K562 (cell line): ENCODE data around the gene CAMK1D. TPM values are rescaled to one million over a fixed set of nuclear protein-coding genes. Genes with fewer than 3 reads are reported as not detected.

Source experiments
- ATAC-seq: fragments of 200-7000 bp; cut with Tn5 transposase; 3 replicates; pipeline ENCODE4 v1.9.1; 2020; ENCODE audit warnings: moderate library complexity
- BruUV-seq: library from RNA; stranded (reverse); fragments of 400-500 nt; replicated peaks from 2 replicates; lab custom pipeline; 2021; lab: Mats Ljungman, UMichigan
- CTCF ChIA-PET: fragments of 300-600 bp; formaldehyde crosslinking; extraction: SDS; loops from one replicate; lab custom pipeline; 2021; ENCODE audit warnings: low intra/inter-chr PET ratio; lab: Yijun Ruan, JAX
- POLR2A ChIA-PET: fragments of 300-600, 350-650 bp; sonication (Branson Sonifier 250); formaldehyde crosslinking; extraction: SDS; loops from one replicate; lab custom pipeline; 2021; ENCODE audit warnings: antibody characterized with exemption, inconsistent platforms; lab: Yijun Ruan, JAX
- DNase-seq, 4 experiments: peaks; one replicate each; pipeline versions ENCODE4 v3.0.0 to v3.0.0-alpha.2; 2011 to 2018; ENCODE audit warnings: low spot score in 3 of 4, mixed read lengths in 3 of 4; ENCODE audit errors: extremely low read depth in 1 of 4
- FAIRE-seq: peaks from 2 replicates; lab custom pipeline; 2011; peaks lifted over from hg19 to GRCh38; lab: Jason Lieb, UNC
- H2AFZ ChIP-seq: 2 replicates; pipeline ENCODE4 v1.6.0; 2011; ENCODE audit warnings: low read depth, low read length, control low read depth, inconsistent platforms
- H3K27ac ChIP-seq: fragments of 200-600 bp; 3 replicates; pipeline ENCODE4 v1.8.0; 2011; ENCODE audit warnings: low read depth, mild to moderate bottlenecking, control low read depth, inconsistent platforms, low read length, moderate library complexity, mixed read lengths; ENCODE audit errors: extremely low read depth
- H3K27me3 ChIP-seq, 2 experiments: fragments of 300-600 bp in 1 of 2; 2 replicates in 1 of 2; 3 replicates in 1 of 2; pipeline versions ENCODE4 v1.6.0 to v1.8.0; 2011; ENCODE audit warnings: inconsistent platforms in 2 of 2, low read length in 2 of 2, mild to moderate bottlenecking in 1 of 2, mixed read lengths in 1 of 2, moderate library complexity in 1 of 2; ENCODE audit not compliant: control insufficient read depth in 2 of 2, insufficient read depth in 2 of 2
- H3K36me3 ChIP-seq: fragments of 300-600 bp; 3 replicates; pipeline ENCODE4 v1.8.0; 2011; ENCODE audit warnings: mild to moderate bottlenecking, low read length, inconsistent platforms; ENCODE audit not compliant: control insufficient read depth, insufficient read depth
- H3K4me1 ChIP-seq, 2 experiments: fragments of 200-600 bp in 1 of 2; replicated peaks in 1 of 2; 2 replicates in 1 of 2; 3 replicates in 1 of 2; pipeline versions ENCODE4 v1.5.1 to v1.8.0; 2011; ENCODE audit warnings: inconsistent platforms in 2 of 2, low read length in 2 of 2, mild to moderate bottlenecking in 1 of 2, mixed read lengths in 1 of 2, moderate library complexity in 1 of 2; ENCODE audit not compliant: control insufficient read depth in 2 of 2, insufficient read depth in 2 of 2
- H3K4me2 ChIP-seq: 2 replicates; pipeline ENCODE4 v1.6.1; 2011; ENCODE audit warnings: low read length, control low read depth, inconsistent platforms, mixed read lengths; ENCODE audit not compliant: insufficient read depth
- H3K4me3 ChIP-seq: fragments of 200-600 bp; sonication (generic), shearing (Covaris generic); 2 replicates; pipeline ENCODE4 v1.5.1; 2016; ENCODE audit warnings: control low read depth, inconsistent platforms
- H3K79me2 ChIP-seq: fragments of 200-600 bp; 3 replicates; pipeline ENCODE4 v1.8.0; 2011; ENCODE audit warnings: low read length, inconsistent platforms; ENCODE audit not compliant: control insufficient read depth, insufficient read depth
- H3K9ac ChIP-seq, 2 experiments: 2 replicates each; pipeline versions ENCODE4 v1.6.0 to v1.6.1; 2011; ENCODE audit warnings: low read depth in 2 of 2, low read length in 2 of 2, control low read depth in 1 of 2, inconsistent platforms in 1 of 2, mild to moderate bottlenecking in 1 of 2, mixed read lengths in 1 of 2; ENCODE audit not compliant: insufficient read depth in 1 of 2
- H3K9me1 ChIP-seq: one replicate; pipeline ENCODE4 v1.6.0; 2011; ENCODE audit warnings: inconsistent platforms, mild to moderate bottlenecking, low read length, moderate library complexity; ENCODE audit not compliant: control insufficient read depth, insufficient read depth
- H3K9me3 ChIP-seq: replicated peaks from 2 replicates; pipeline ENCODE4 v1.5.1; 2011; ENCODE audit warnings: low read depth, low read length, inconsistent platforms; ENCODE audit not compliant: control insufficient read depth, insufficient read depth
- H4K20me1 ChIP-seq: replicated peaks from 2 replicates; pipeline ENCODE4 v1.6.1; 2011; ENCODE audit warnings: low read length, inconsistent platforms, mixed read lengths; ENCODE audit not compliant: control insufficient read depth, insufficient read depth
- CBFB ChIP-seq: sonication (generic); formaldehyde crosslinking; IDR thresholded peaks from 2 replicates; pipeline ENCODE4 v1.4.0; 2020; ENCODE audit warnings: mild to moderate bottlenecking, missing genetic modification reagents
- CCNT2 ChIP-seq: IDR thresholded peaks from 2 replicates; pipeline ENCODE4 v1.6.1; 2011; ENCODE audit warnings: borderline replicate concordance, low read depth, mild to moderate bottlenecking, moderate library complexity, mixed read lengths, low read length; ENCODE audit not compliant: insufficient read length; ENCODE audit errors: extremely low read depth
- ETV1 ChIP-seq: fragments of 450-650 bp; conservative IDR thresholded peaks from 2 replicates; pipeline ENCODE4 v1.6.1; 2016; ENCODE audit warnings: missing genetic modification characterization, control low read depth, low read depth, missing compliant biosample characterization
- FOXK2 ChIP-seq, 2 experiments: fragments of 450-650 bp; IDR thresholded peaks in 1 of 2; conservative IDR thresholded peaks in 1 of 2; 2 replicates each; pipeline ENCODE4 v1.6.1; 2016; ENCODE audit warnings: low read depth in 2 of 2, mild to moderate bottlenecking in 1 of 2
- HCFC1 ChIP-seq: IDR thresholded peaks from 2 replicates; pipeline ENCODE4 v1.6.1; 2012; ENCODE audit warnings: low read depth, low read length, improper control_type of control experiment
- LARP7 ChIP-seq: fragments of 450-650 bp; IDR thresholded peaks from 2 replicates; pipeline ENCODE4 v1.6.1; 2016
- NR2C1 ChIP-seq, 2 experiments: fragments of 450-650 bp; IDR thresholded peaks; 2 replicates each; pipeline ENCODE4 v1.6.1; 2017; ENCODE audit warnings: mild to moderate bottlenecking in 2 of 2, antibody characterized with exemption in 1 of 2, inconsistent platforms in 1 of 2, missing compliant biosample characterization in 1 of 2, missing genetic modification characterization in 1 of 2
- NR2C2 ChIP-seq, 2 experiments: fragments of 200-800 bp in 1 of 2; sonication (Bioruptor generic) in 1 of 2; sonication (generic) in 1 of 2; formaldehyde crosslinking in 1 of 2; IDR thresholded peaks; 2 replicates each; pipeline versions ENCODE4 v1.6.1 to v1.8.0; 2016 to 2022; ENCODE audit warnings: mild to moderate bottlenecking in 1 of 2, missing compliant biosample characterization in 1 of 2, missing genetic modification characterization in 1 of 2, missing genetic modification reagents in 1 of 2
- RAD21 ChIP-seq, 2 experiments: fragments of 250-450 bp in 1 of 2; fragments of 450-650 bp in 1 of 2; sonication (Bioruptor Pico) in 1 of 2; formaldehyde crosslinking in 1 of 2; IDR thresholded peaks in 1 of 2; conservative IDR thresholded peaks in 1 of 2; 2 replicates each; pipeline versions ENCODE4 v1.4.0 to v1.8.0; 2020 to 2022; ENCODE audit warnings: mild to moderate bottlenecking in 2 of 2, moderate library complexity in 1 of 2
- TCF15 ChIP-seq: fragments of 250-450 bp; sonication (Bioruptor Pico); IDR thresholded peaks from 2 replicates; pipeline ENCODE4 v1.8.0; 2022; ENCODE audit warnings: moderate library complexity, mild to moderate bottlenecking, inconsistent platforms
- THRAP3 ChIP-seq: fragments of 450-650 bp; IDR thresholded peaks from 2 replicates; pipeline ENCODE4 v1.6.1; 2016; ENCODE audit warnings: mild to moderate bottlenecking, inconsistent platforms, borderline replicate concordance
- VEZF1 ChIP-seq: fragments of 200-800 bp; sonication (Bioruptor generic); IDR thresholded peaks from 2 replicates; pipeline ENCODE4 v1.6.1; 2017; ENCODE audit warnings: missing genetic modification characterization, missing compliant biosample characterization
- ZBTB9 ChIP-seq: fragments of 450-650 bp; formaldehyde crosslinking; IDR thresholded peaks from 2 replicates; pipeline ENCODE4 v1.4.0; 2020; ENCODE audit warnings: mild to moderate bottlenecking, moderate library complexity
- ZNF184 ChIP-seq: sonication (generic); formaldehyde crosslinking; IDR thresholded peaks from 2 replicates; pipeline ENCODE4 v1.5.0; 2020; ENCODE audit warnings: missing genetic modification reagents
- ZNF589 ChIP-seq: fragments of 200-800 bp; sonication (Bioruptor generic); IDR thresholded peaks from 2 replicates; pipeline ENCODE4 v1.6.1; 2016; ENCODE audit warnings: low read depth, missing genetic modification characterization, missing compliant biosample characterization
- ZNF76 ChIP-seq: fragments of 250-450 bp; sonication (Bioruptor Pico); IDR thresholded peaks from 2 replicates; pipeline ENCODE4 v1.4.0; 2020; ENCODE audit warnings: mild to moderate bottlenecking, moderate library complexity, borderline replicate concordance
- ZNF79 ChIP-seq: fragments of 250-450 bp; sonication (Bioruptor Pico); IDR thresholded peaks from 2 replicates; pipeline ENCODE4 v1.4.0; 2020; ENCODE audit warnings: low read depth, mild to moderate bottlenecking, moderate library complexity
- WGBS: fragments of 100-300 bp; shearing (Covaris generic); methylation state at CpG from one replicate; pipeline ENCODE4 v1.1.6; 2016; ENCODE audit warnings: low coverage, mixed read lengths; ENCODE audit not compliant: insufficient coverage; ENCODE audit errors: missing lambda C conversion rate; 5-methylcytosine and 5-hydroxymethylcytosine counted together
- in situ Hi-C: fragments of 300-500 bp; cut with MboI; formaldehyde crosslinking; loops from 4 replicates; pipeline ENCODE4 v1.15.0; 2018; ENCODE audit warnings: inconsistent platforms, mixed read lengths
- intact Hi-C: fragments of 100-400 bp; cut with micrococcal nuclease; formaldehyde crosslinking; loops from 2 replicates; pipeline ENCODE4 v1.14.2; 2022
- polyA plus RNA-seq, 8 experiments: library from polyadenylated mRNA; depleted of rRNA in 4 of 8; stranded (reverse) in 5 of 8; unstranded in 3 of 8; fragments of >200 nt; fragmentation: Nextera tagmentation in 2 of 8; fragmentation: Illumina TruSeq in 1 of 8; extraction: Ambion mirVana in 2 of 8; extraction: Trizol in 1 of 8; gene quantifications; 2 replicates each; pipeline versions ENCODE4 v1.2.1 to v1.2.3, GENCODE V29; 2011 to 2014; ENCODE audit warnings: inconsistent platforms in 1 of 8, missing spikeins in 1 of 8
- total RNA-seq, 7 experiments: library from RNA; depleted of rRNA in 6 of 7; stranded (reverse); fragments of >200 nt in 6 of 7; fragmentation: Illumina TruSeq in 2 of 7; extraction: Trizol in 2 of 7; gene quantifications; 2 replicates each; pipeline versions ENCODE4 v1.2.1 to v1.2.3, GENCODE V29; 2011 to 2021; ENCODE audit warnings: low replicate concordance in 1 of 7

The CAMK1D gene
- total and polyA plus RNA-seq, 9 of the 15 experiments (the other 6 are each of a cell fraction or from before 2014, with no cell fraction given): 0.12 to 0.24 (median 0.20) TPM; not detected in 5

- peaks cover 0 to 6% of the 10 kb centered on the region in 2 experiments; a peak in 4 of 5 replicates for H3K4me1 ChIP-seq
- no peaks in the 10 kb centered on the region for H3K36me3 ChIP-seq
- peak; percentile 80 for ATAC-seq
- no TSS peak for BruUV-seq
- WGBS: 4% methylated on average over 25 of the region's 26 CpGs
- H3K27ac ChIP-seq: no peak overlapping the region
- 0 out of 2 replicates have a peak, but pooled peaks cover 4% of the 10 kb centered on the region for H4K20me1 ChIP-seq
- peak overlapping the region; percentile 38 for H2AFZ ChIP-seq
- no peak overlapping the region for H3K4me3 ChIP-seq
- intact Hi-C loops: no loop called here
- DNase-seq: peak in 1 of 4 experiments; percentile 9
- peak overlapping the region in 1 of 2 experiments; percentile 71; a peak in 2 of 4 replicates for H3K9ac ChIP-seq
- no peaks in the 10 kb centered on the region for H3K79me2 ChIP-seq
- FAIRE-seq: no peak
- H3K9me3 ChIP-seq: no peaks in the 10 kb centered on the region
- no peaks in the 10 kb centered on the region for H3K9me1 ChIP-seq
- POLR2A ChIA-PET: no interaction called here
- in situ Hi-C loops: no loop called here
- CTCF ChIA-PET: no interaction called here
- H3K27me3 ChIP-seq: peaks cover 10 to 29% of the 10 kb centered on the region in 2 experiments
- H3K4me2 ChIP-seq: peak overlapping the region; percentile 25
- TF ChIP-seq ZNF79 (CRISPR knock-in tag) (no peak), ZBTB9 (CRISPR knock-in tag) (0 out of 2 replicates have a peak, but pooled peaks have one; percentile 41), LARP7 (no peak), HCFC1 (no peak), CBFB (CRISPR knock-in tag) (no peak), TCF15 (CRISPR knock-in tag) (no peak), CCNT2 (no peak), RAD21 (CRISPR knock-in tag; conservative IDR thresholded peaks at IDR 0.05 in 1 of 2, IDR thresholded peaks at IDR 0.05 in 1 of 2) (peak in 1 of 2 experiments; percentile 20; a peak in 2 of 4 replicates), ZNF589 (no peak), FOXK2 (conservative IDR thresholded peaks at IDR 0.05 in 1 of 2, IDR thresholded peaks at IDR 0.05 in 1 of 2; ENCODE audit: low read depth in 2 of 2) (no peak), ZNF184 (CRISPR knock-in tag) (no peak), NR2C2 (CRISPR knock-in tag; IDR thresholded peaks at IDR 0.05) (no peak), NR2C2 (tag; IDR thresholded peaks at IDR 0.05) (peak; percentile 50), ZNF76 (CRISPR knock-in tag) (0 out of 2 replicates have a peak, but pooled peaks have one; percentile 11), VEZF1 (CRISPR knock-in tag) (peak; percentile 14; the same call in 1 of the 2 replicates), THRAP3 (no peak), ETV1 (tag) (0 out of 2 replicates have a peak, but pooled peaks have one; percentile 8), NR2C1 (IDR thresholded peaks at IDR 0.05) (no peak), NR2C1 (tag; IDR thresholded peaks at IDR 0.05) (0 out of 2 replicates have a peak, but pooled peaks have one; percentile 13)
Observed at GRCh38 chr10:12484941-12485805, 135.8 kb downstream of the CAMK1D start.
